HEK293 (cell line): ENCODE measurements around the gene FXN.

ENCODE experiments used
- CTCF ChIA-PET: fragments of 350-600 bp; formaldehyde crosslinking; extraction: SDS; loops from one replicate; lab custom pipeline; 2021; ENCODE audit warnings: antibody characterized with exemption; lab: Yijun Ruan, JAX
- POLR2A ChIA-PET: fragments of 300-600 bp; formaldehyde crosslinking; extraction: SDS; loops from one replicate; lab custom pipeline; 2020; ENCODE audit warnings: antibody characterized with exemption, inconsistent platforms; lab: Yijun Ruan, JAX
- H3K27ac ChIP-seq: fragments of 200-500 bp; sonication (Bioruptor generic); 2 replicates; pipeline ENCODE4 v1.5.1; 2014; ENCODE audit warnings: low read depth, low read length, control low read depth, inconsistent platforms; ENCODE audit errors: extremely low read depth
- H3K36me3 ChIP-seq, 2 experiments: fragments of 200-500 bp in 1 of 2; sonication (Bioruptor generic) in 1 of 2; 1 replicate in 1 of 2; 2 replicates in 1 of 2; pipeline ENCODE4 v1.5.1; 2014 to 2017; ENCODE audit warnings: inconsistent platforms in 2 of 2, low read length in 2 of 2; ENCODE audit not compliant: control insufficient read depth in 2 of 2, insufficient read depth in 1 of 2
- H3K4me1 ChIP-seq: fragments of 200-500 bp; sonication (Bioruptor generic); 2 replicates; pipeline ENCODE4 v1.5.1; 2014; ENCODE audit warnings: mild to moderate bottlenecking, low read length, inconsistent platforms; ENCODE audit not compliant: control insufficient read depth, insufficient read depth
- H3K4me3 ChIP-seq: 2 replicates; pipeline ENCODE4 v1.5.1; 2011; ENCODE audit warnings: low read depth, mild to moderate bottlenecking, control low read depth, low read length, moderate library complexity
- H3K9me3 ChIP-seq: fragments of 200-500 bp; sonication (Bioruptor generic); 2 replicates; pipeline ENCODE4 v1.5.1; 2014; ENCODE audit warnings: low read depth, low read length, inconsistent platforms; ENCODE audit not compliant: control insufficient read depth, insufficient read depth
- AEBP2 ChIP-seq: fragments of 450-650 bp; formaldehyde crosslinking; IDR thresholded peaks from 2 replicates; pipeline ENCODE4 v1.5.1; 2016; ENCODE audit warnings: missing biosample characterization, missing genetic modification characterization, borderline replicate concordance
- BCL11A ChIP-seq: fragments of 450-650 bp; formaldehyde crosslinking; IDR thresholded peaks from 2 replicates; pipeline ENCODE4 v1.5.1; 2016; ENCODE audit warnings: low read depth, missing biosample characterization, missing genetic modification characterization
- HOXA7 ChIP-seq: sonication (generic); formaldehyde crosslinking; IDR thresholded peaks from 2 replicates; pipeline ENCODE4 v1.8.1; 2022; ENCODE audit warnings: missing genetic modification reagents, borderline replicate concordance
- KLF10 ChIP-seq: fragments of 450-650 bp; IDR thresholded peaks from 2 replicates; pipeline ENCODE4 v1.5.1; 2018; ENCODE audit warnings: missing biosample characterization, mild to moderate bottlenecking, missing genetic modification characterization
- KLF16 ChIP-seq: fragments of 450-650 bp; formaldehyde crosslinking; IDR thresholded peaks from 2 replicates; pipeline ENCODE4 v1.5.1; 2017; ENCODE audit warnings: missing biosample characterization, missing genetic modification characterization
- PRDM1 ChIP-seq: fragments of 450-650 bp; formaldehyde crosslinking; IDR thresholded peaks from 2 replicates; pipeline ENCODE4; 2016; ENCODE audit warnings: missing biosample characterization, missing genetic modification characterization
- SCRT2 ChIP-seq: fragments of 450-650 bp; formaldehyde crosslinking; IDR thresholded peaks from 2 replicates; pipeline ENCODE4 v1.5.1; 2016; ENCODE audit warnings: missing biosample characterization, missing genetic modification characterization
- TRIM28 ChIP-seq: IDR thresholded peaks from 2 replicates; pipeline ENCODE4 v1.6.1; 2011; ENCODE audit warnings: low read length, control low read depth, borderline replicate concordance
- ZBTB20 ChIP-seq: fragments of 450-650 bp; formaldehyde crosslinking; IDR thresholded peaks from 2 replicates; pipeline ENCODE4 v1.5.1; 2016; ENCODE audit warnings: missing biosample characterization, missing genetic modification characterization
- ZBTB49 ChIP-seq: fragments of 450-650 bp; formaldehyde crosslinking; IDR thresholded peaks from 2 replicates; pipeline ENCODE4 v1.5.1; 2016; ENCODE audit warnings: missing biosample characterization, missing genetic modification characterization, low read depth
- ZBTB6 ChIP-seq: fragments of 450-650 bp; formaldehyde crosslinking; IDR thresholded peaks from 2 replicates; pipeline ENCODE4 v1.5.1; 2017; ENCODE audit warnings: missing biosample characterization, missing genetic modification characterization
- ZNF132 ChIP-seq: fragments of 450-650 bp; formaldehyde crosslinking; IDR thresholded peaks from 2 replicates; pipeline ENCODE4 v1.5.1; 2017; ENCODE audit warnings: missing biosample characterization, missing genetic modification characterization, borderline replicate concordance
- ZNF302 ChIP-seq: fragments of 450-650 bp; formaldehyde crosslinking; IDR thresholded peaks from 2 replicates; pipeline ENCODE4 v1.5.1; 2016; ENCODE audit warnings: missing biosample characterization, missing genetic modification characterization, low read depth
- ZNF514 ChIP-seq: fragments of 450-650 bp; formaldehyde crosslinking; IDR thresholded peaks from 2 replicates; pipeline ENCODE4 v1.5.1; 2016; ENCODE audit warnings: missing biosample characterization, missing genetic modification characterization
- ZNF529 ChIP-seq: fragments of 450-650 bp; formaldehyde crosslinking; IDR thresholded peaks from 2 replicates; pipeline ENCODE4 v1.5.1; 2017; ENCODE audit warnings: missing genetic modification characterization, missing biosample characterization; ENCODE audit not compliant: insufficient replicate concordance
- ZNF544 ChIP-seq: fragments of 450-650 bp; formaldehyde crosslinking; IDR thresholded peaks from 2 replicates; pipeline ENCODE4 v1.5.0; 2017; ENCODE audit warnings: missing biosample characterization, missing genetic modification characterization
- ZNF785 ChIP-seq: fragments of 450-650 bp; formaldehyde crosslinking; IDR thresholded peaks from 2 replicates; pipeline ENCODE4 v1.5.1; 2016; ENCODE audit warnings: missing biosample characterization, missing genetic modification characterization
- ZSCAN30 ChIP-seq: fragments of 450-650 bp; IDR thresholded peaks from 2 replicates; pipeline ENCODE4 v1.5.1; 2018; ENCODE audit warnings: missing biosample characterization, mild to moderate bottlenecking, missing genetic modification characterization, moderate library complexity
- TF ChIP-seq, protein P1 (sequence below): fragments of 450-650 bp; formaldehyde crosslinking; optimal IDR thresholded peaks from 2 replicates; pipeline ENCODE3; 2016; ENCODE audit warnings: missing biosample characterization, mild to moderate bottlenecking, missing genetic modification characterization

The FXN gene

GRCh38 chr9:69045821-69046220 is 10.3 kb downstream of the FXN start:
- CTCF ChIA-PET: interaction anchor here (1.4 to 3.8 kb wide), 3 partner anchors 8 to 147 kb away, joined by 4 to 17 read pairs (median 12); no protein-coding TSS in a partner anchor
- H3K27ac ChIP-seq: no peak overlapping the region
- no peak overlapping the region for H3K4me3 ChIP-seq
- POLR2A ChIA-PET: interaction anchor here (0.6 kb wide), 1 partner anchor 109 kb away, joined by 6 read pairs; no protein-coding TSS in a partner anchor
- H3K36me3 ChIP-seq: peaks cover 0 to 43% of the 10 kb centered on the region in 2 experiments; a peak in 2 of 3 replicates
- H3K9me3 ChIP-seq: no peaks in the 10 kb centered on the region
- TF ChIP-seq SCRT2 (tag by site-specific recombination) (no peak), KLF10 (tag by site-specific recombination) (no peak), PRDM1 (tag by site-specific recombination) (0 out of 2 replicates have a peak, but pooled peaks have one; percentile 6)
- H3K4me1 ChIP-seq: peaks cover 3% of the 10 kb centered on the region; the same call in 1 of the 2 replicates

- Histone ChIP-seq H3K4me1 (peaks cover 3% of the 10 kb centered on the region; the same call in 1 of the 2 replicates), H3K27ac (no peak overlapping the region), H3K36me3 (peaks cover 0 to 43% of the 10 kb centered on the region in 2 experiments; a peak in 2 of 3 replicates), H3K4me3 (no peak overlapping the region), H3K9me3 (no peaks in the 10 kb centered on the region)
- ChIA-PET CTCF (interaction anchor here (2.6 kb wide), 1 partner anchor 146 kb away, joined by 12 read pairs; no protein-coding TSS in a partner anchor), POLR2A (no interaction called here)
- TF ChIP-seq KLF16 (no peak), HOXA7 (CRISPR knock-in tag) (no peak), TRIM28 (no peak), ZNF785 (tag by site-specific recombination) (no peak), ZBTB20 (tag by site-specific recombination) (no peak), ZNF302 (no peak), ZBTB49 (tag by site-specific recombination) (no peak), ZNF544 (tag by site-specific recombination) (no peak), AEBP2 (no peak), ZNF132 (tag by site-specific recombination) (no peak), ZSCAN30 (tag by site-specific recombination) (no peak), ZNF529 (tag by site-specific recombination) (no peak), BCL11A (tag by site-specific recombination) (no peak), ZBTB6 (tag by site-specific recombination) (no peak), ZNF514 (tag by site-specific recombination) (no peak)
- TF ChIP-seq, protein P1, sequence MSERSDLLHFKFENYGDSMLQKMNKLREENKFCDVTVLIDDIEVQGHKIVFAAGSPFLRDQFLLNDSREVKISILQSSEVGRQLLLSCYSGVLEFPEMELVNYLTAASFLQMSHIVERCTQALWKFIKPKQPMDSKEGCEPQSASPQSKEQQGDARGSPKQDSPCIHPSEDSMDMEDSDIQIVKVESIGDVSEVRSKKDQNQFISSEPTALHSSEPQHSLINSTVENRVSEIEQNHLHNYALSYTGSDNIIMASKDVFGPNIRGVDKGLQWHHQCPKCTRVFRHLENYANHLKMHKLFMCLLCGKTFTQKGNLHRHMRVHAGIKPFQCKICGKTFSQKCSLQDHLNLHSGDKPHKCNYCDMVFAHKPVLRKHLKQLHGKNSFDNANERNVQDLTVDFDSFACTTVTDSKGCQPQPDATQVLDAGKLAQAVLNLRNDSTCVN (tag by site-specific recombination): no peak
Measured at GRCh38 chr9:69046723-69047122, 11.2 kb downstream of the FXN start.
